ENCODE results near the gene MYOM3.

MYOM3 gene

GRCh38 chr1:24109166-24109483 is 2.8 kb downstream of the MYOM3 start:
- no peak for TF ChIP-seq EZH2phosphoT487 (IDR thresholded peaks at IDR 0.05; ENCODE audit: low read depth)
- TF ChIP-seq, protein P1, sequence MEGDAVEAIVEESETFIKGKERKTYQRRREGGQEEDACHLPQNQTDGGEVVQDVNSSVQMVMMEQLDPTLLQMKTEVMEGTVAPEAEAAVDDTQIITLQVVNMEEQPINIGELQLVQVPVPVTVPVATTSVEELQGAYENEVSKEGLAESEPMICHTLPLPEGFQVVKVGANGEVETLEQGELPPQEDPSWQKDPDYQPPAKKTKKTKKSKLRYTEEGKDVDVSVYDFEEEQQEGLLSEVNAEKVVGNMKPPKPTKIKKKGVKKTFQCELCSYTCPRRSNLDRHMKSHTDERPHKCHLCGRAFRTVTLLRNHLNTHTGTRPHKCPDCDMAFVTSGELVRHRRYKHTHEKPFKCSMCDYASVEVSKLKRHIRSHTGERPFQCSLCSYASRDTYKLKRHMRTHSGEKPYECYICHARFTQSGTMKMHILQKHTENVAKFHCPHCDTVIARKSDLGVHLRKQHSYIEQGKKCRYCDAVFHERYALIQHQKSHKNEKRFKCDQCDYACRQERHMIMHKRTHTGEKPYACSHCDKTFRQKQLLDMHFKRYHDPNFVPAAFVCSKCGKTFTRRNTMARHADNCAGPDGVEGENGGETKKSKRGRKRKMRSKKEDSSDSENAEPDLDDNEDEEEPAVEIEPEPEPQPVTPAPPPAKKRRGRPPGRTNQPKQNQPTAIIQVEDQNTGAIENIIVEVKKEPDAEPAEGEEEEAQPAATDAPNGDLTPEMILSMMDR (IDR thresholded peaks at IDR 0.05; ENCODE audit: low read depth, low read length), result no peak
- Histone ChIP-seq H3K27ac (ENCODE audit: low read length) (no peak overlapping the region), H3K79me2 (ENCODE audit: low read length) (no peaks in the 10 kb centered on the region), H3K27me3 (ENCODE audit: low read depth, low read length) (no peaks in the 10 kb centered on the region), H3K4me1 (ENCODE audit: low read length) (no peaks in the 10 kb centered on the region), H2AFZ (ENCODE audit: low read depth, low read length) (no peak overlapping the region), H3K4me2 (ENCODE audit: low read length) (no peak overlapping the region), H3K36me3 (replicated peaks; ENCODE audit: low read depth, low read length) (no peaks in the 10 kb centered on the region), H3K9ac (ENCODE audit: low read length) (no peak overlapping the region), H4K20me1 (ENCODE audit: insufficient read depth, low read length) (no peaks in the 10 kb centered on the region), H3K4me3 (ENCODE audit: low read length) (no peak overlapping the region), H3K9me3 (ENCODE audit: insufficient read depth, low read length) (no peaks in the 10 kb centered on the region)

DNA sequence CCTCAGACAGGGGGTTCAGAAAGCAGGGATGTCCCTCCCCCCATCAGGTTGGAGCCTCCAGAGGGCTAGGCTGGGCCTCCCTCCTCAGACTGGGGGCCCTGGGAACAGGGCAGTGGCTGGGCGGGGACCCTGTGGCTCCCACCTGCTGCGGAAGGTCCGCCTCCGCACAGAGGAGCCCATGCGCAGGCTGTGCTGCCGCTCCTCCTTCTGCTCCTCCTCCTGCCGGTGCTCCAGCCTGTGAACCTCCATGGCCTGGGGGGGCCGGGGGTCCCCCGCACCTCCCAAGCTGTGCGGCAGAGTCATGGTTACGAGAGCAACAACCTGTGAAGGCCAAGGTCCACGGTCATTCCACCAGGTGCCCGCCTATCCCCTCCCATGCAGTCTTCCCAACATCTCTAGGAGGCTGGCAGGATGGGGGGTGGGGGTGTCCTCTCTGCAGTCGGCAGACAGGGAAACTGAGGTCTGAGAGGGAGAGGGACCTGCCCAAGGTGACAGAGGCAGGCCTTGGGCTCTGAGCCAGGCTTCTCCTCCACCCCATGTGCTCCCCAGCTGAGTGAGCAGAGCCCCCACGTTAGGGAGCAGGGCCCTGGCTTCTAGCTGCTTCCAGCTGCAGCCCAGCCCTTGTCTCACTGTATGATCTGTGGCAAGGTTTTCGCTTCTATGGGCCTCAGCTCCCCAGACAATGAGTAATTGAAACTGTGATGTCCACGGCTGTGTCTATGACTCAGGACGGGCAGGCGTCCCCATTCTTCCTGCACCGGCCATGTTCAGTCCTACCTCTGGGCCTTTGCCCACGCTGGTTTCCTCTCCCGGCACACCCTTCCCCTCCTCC is 3.4 kb downstream of the MYOM3 start:
- H2AFZ ChIP-seq (ENCODE audit: low read depth, low read length), result no peak overlapping the region
- H3K4me2 ChIP-seq (ENCODE audit: low read length), result no peak overlapping the region
- H3K4me3 ChIP-seq (ENCODE audit: low read length), result no peak overlapping the region
- TF ChIP-seq, protein P1 (IDR thresholded peaks at IDR 0.05; ENCODE audit: low read depth, low read length), result no peak
- TF ChIP-seq EZH2phosphoT487 (IDR thresholded peaks at IDR 0.05; ENCODE audit: low read depth), result no peak
- H3K9ac ChIP-seq (ENCODE audit: low read length), result no peak overlapping the region
- H3K4me1 ChIP-seq (ENCODE audit: low read length), result no peaks in the 10 kb centered on the region
- no peak overlapping the region for H3K27ac ChIP-seq (ENCODE audit: low read length)
- H3K9me3 ChIP-seq (ENCODE audit: insufficient read depth, low read length), result no peaks in the 10 kb centered on the region
- H4K20me1 ChIP-seq (ENCODE audit: insufficient read depth, low read length), result no peaks in the 10 kb centered on the region
- H3K27me3 ChIP-seq (ENCODE audit: low read depth, low read length), result no peaks in the 10 kb centered on the region
- H3K36me3 ChIP-seq (replicated peaks; ENCODE audit: low read depth, low read length), result no peaks in the 10 kb centered on the region
- no peaks in the 10 kb centered on the region for H3K79me2 ChIP-seq (ENCODE audit: low read length)

DNA sequence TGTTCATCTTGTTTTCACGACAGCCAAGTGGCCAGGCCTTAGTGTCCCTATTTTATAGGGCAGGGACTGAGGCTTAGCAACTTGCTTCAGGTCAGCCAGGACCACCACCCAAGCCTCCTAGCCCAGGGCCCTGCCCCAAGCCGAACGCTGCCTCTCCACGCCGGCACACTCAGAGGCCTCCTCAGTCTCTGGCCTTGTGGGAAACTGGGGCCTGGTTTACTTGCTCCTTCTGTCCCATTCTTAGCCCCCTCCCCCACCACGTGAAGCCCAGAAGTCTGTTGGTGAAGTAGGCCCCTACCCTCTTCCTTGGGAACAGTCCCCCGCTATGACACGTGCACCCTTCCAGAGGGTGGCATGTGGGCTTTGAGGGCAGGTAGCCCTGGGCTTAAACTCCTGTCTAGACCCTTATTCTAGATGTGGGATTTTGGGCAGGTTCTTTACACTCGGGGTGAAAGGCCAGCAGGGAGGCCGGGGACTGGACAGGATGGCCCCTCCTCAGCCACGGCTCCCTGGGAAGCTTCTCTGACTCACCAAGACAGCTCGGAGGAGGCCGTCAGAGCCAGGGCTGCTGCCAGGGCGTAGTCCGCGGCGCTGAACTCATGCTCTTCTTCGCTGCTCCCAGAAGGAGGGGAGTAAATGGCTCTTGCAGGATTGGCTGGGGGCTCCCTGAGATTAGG is 4.3 kb downstream of the MYOM3 start:
- no peak overlapping the region for H3K4me2 ChIP-seq (ENCODE audit: low read length)
- H3K4me3 ChIP-seq (ENCODE audit: low read length), result no peak overlapping the region
- no peak overlapping the region for H3K9ac ChIP-seq (ENCODE audit: low read length)
- no peaks in the 10 kb centered on the region for H4K20me1 ChIP-seq (ENCODE audit: insufficient read depth, low read length)
- no peak overlapping the region for H3K27ac ChIP-seq (ENCODE audit: low read length)
- H3K27me3 ChIP-seq (ENCODE audit: low read depth, low read length), result no peaks in the 10 kb centered on the region
- TF ChIP-seq EZH2phosphoT487 (IDR thresholded peaks at IDR 0.05; ENCODE audit: low read depth), result no peak
- TF ChIP-seq, protein P1 (IDR thresholded peaks at IDR 0.05; ENCODE audit: low read depth, low read length), result no peak
- H3K36me3 ChIP-seq (replicated peaks; ENCODE audit: low read depth, low read length), result no peaks in the 10 kb centered on the region
- no peak overlapping the region for H2AFZ ChIP-seq (ENCODE audit: low read depth, low read length)
- no peaks in the 10 kb centered on the region for H3K4me1 ChIP-seq (ENCODE audit: low read length)
- no peaks in the 10 kb centered on the region for H3K9me3 ChIP-seq (ENCODE audit: insufficient read depth, low read length)
- no peaks in the 10 kb centered on the region for H3K79me2 ChIP-seq (ENCODE audit: low read length)

- Histone ChIP-seq H3K4me2 (ENCODE audit: low read length) (no peak overlapping the region), H3K4me1 (ENCODE audit: low read length) (no peaks in the 10 kb centered on the region), H3K4me3 (ENCODE audit: low read length) (no peak overlapping the region), H3K9ac (ENCODE audit: low read length) (no peak overlapping the region), H3K27ac (ENCODE audit: low read length) (no peak overlapping the region), H2AFZ (ENCODE audit: low read depth, low read length) (no peak overlapping the region), H3K9me3 (ENCODE audit: insufficient read depth, low read length) (no peaks in the 10 kb centered on the region), H3K79me2 (ENCODE audit: low read length) (no peaks in the 10 kb centered on the region), H3K36me3 (replicated peaks; ENCODE audit: low read depth, low read length) (no peaks in the 10 kb centered on the region), H4K20me1 (ENCODE audit: insufficient read depth, low read length) (no peaks in the 10 kb centered on the region), H3K27me3 (ENCODE audit: low read depth, low read length) (no peaks in the 10 kb centered on the region)
- no peak for TF ChIP-seq EZH2phosphoT487 (IDR thresholded peaks at IDR 0.05; ENCODE audit: low read depth)
- TF ChIP-seq, protein P1 (IDR thresholded peaks at IDR 0.05; ENCODE audit: low read depth, low read length), result no peak
Observed at GRCh38 chr1:24105368-24106160, 6.4 kb downstream of the MYOM3 start.
